HL-60 (cell line): ENCODE data around the gene FGF14.

Experiments used
- CTCF ChIP-seq: IDR thresholded peaks from one replicate; pipeline ENCODE4 v1.5.1; 2011; ENCODE audit warnings: low read length, control low read depth, inconsistent platforms; ENCODE audit not compliant: insufficient read depth
- GABPA ChIP-seq: IDR thresholded peaks from 2 replicates; pipeline ENCODE4 v1.6.1; 2012; ENCODE audit warnings: low read depth
- SPI1 ChIP-seq: IDR thresholded peaks from 2 replicates; pipeline ENCODE4 v1.6.1; 2012; ENCODE audit warnings: low read depth, mild to moderate bottlenecking, borderline replicate concordance

GRCh38 chr13:102277286-102277685 lies 124.6 kb downstream of the FGF14 start:
- TF ChIP-seq SPI1 (no peak), CTCF (no peak), GABPA (no peak)
